Heart left ventricle (tissue), 13 donors: ENCODE results near the gene RTL10.

ENCODE experiments used
- CTCF ChIP-seq, 12 donors: fragments of 200-600 bp; sonication (generic) in 4 of 12; IDR thresholded peaks; one replicate each; pipeline versions ENCODE4 v1.5.0 to v1.8.0; 2018 to 2022; ENCODE audit warnings: antibody characterized with exemption in 12 of 12, mild to moderate bottlenecking in 5 of 12
- POLR2A ChIP-seq, 2 donors: fragments of 450-650 bp; IDR thresholded peaks; one replicate each; pipeline ENCODE4 v1.6.1; 2017; ENCODE audit warnings: antibody characterized with exemption in 2 of 2, mild to moderate bottlenecking in 2 of 2, moderate library complexity in 2 of 2
- donor health status: ischemic (EF 13 %, LVEDD 7.1; RV severe dilation, severe dysfunction).
- donor health status: DM: no; HTN: yes; CAD: no.
- donor health status: DM: no; HTN: no; CAD: no.
- donor health status: ischemic (EF 25% LVEDD 6.9; RV normal size, moderate dysfunction).
- donor health status: ischemic (EF 25% LVEDD 5.7; RV mildly dilated, moderate dysfunction).
- donor health status: ischemic (EF 35%, LVEDD 5.7; RV mildly dilated, moderate dysfunction).
- donor health status: nonischemic (EF 11% LVEDD 7.7; RV severe dilation, severe dysfunction).
- donor health status: DM: yes; HTN: yes; CAD: no.
- donor health status: PGD.
- donor health status: ischemic (EF 29% LVEDD 5.4; RV normal size, mild dysfunction).
- donor health status: nonischemic (EF 23%, LVEDD 6.1; RV moderate dilation, normal function).

DNA sequence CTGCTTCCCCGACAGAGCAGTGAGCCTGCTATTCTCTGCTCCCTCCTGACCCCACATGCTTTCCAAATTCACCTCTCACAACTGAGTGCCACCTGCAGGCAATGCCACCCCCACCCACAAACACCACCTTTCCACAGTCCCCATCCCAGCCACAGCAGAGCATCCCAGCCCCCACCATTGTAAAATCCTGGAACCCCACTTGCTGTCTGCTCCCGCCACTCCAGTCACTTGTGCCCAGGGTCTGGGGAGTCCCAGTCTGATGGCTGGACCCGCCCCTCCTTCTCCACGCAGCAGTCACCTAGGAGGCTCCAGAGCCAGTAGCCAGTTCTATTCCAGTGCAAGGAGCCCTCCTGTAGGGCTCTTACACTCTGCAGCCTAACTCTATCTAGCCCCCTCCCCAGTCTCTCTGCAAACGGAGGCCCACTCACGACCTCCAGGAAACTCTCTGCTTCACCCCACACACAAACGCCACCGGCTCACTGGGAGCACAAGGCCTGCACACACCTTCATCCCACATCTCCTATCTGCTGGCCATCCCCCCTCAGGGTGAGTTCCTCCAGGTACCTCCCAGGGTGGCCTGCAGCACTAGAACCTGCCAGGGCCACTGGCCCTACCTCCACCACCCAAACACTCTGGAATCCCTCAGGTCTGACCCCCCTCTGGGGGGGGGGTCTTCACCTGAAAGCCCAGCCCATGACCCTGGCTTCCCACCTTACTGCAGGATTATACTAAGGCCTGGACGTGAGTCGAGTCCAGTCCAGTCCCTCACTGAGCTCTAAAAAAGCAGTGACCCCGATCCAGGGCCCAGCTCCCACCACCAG, 1.4 kb downstream of the RTL10 start:
- TF ChIP-seq CTCF (IDR thresholded peaks at IDR 0.05) (no peak), POLR2A (IDR thresholded peaks at IDR 0.05) (no peak)
